CD8-positive, alpha-beta memory T cell (primary cell): ENCODE data around the gene RELN. TPM values are rescaled to one million over a fixed set of nuclear protein-coding genes. Genes with fewer than 3 reads are reported as not detected.
A peak's percentile ranks its signal among the peaks of the same experiment; 100 is the strongest.
"Not testable (repeated sequence)": the region's sequence is repeated elsewhere in the genome, so short reads cannot be mapped to it uniquely, and the experiment has no call there.

ENCODE experiments used
- CTCF ChIA-PET: fragments of 350-600 bp; sonication (Branson Sonifier 250); formaldehyde crosslinking; loops from one replicate; lab custom pipeline; 2021; ENCODE audit warnings: antibody characterized with exemption; lab: Charles Lee
- POLR2A ChIA-PET: fragments of 350-600 bp; sonication (Branson Sonifier 250); formaldehyde crosslinking; loops from one replicate; lab custom pipeline; 2021; ENCODE audit warnings: antibody characterized with exemption; lab: Charles Lee
- DNase-seq, 5 donors: peaks; one replicate each; pipeline versions ENCODE4 v3.0.0 to v3.0.0-alpha.2; 2020 to 2022; ENCODE audit warnings: mixed read lengths in 1 of 5
- H3K27ac ChIP-seq: one replicate; pipeline ENCODE4 v1.7.0; 2013; ENCODE audit warnings: low read depth, mild to moderate bottlenecking, low read length, moderate library complexity
- H3K27me3 ChIP-seq: 2 replicates; pipeline ENCODE4 v1.7.0; 2013; ENCODE audit warnings: low read length, mild to moderate bottlenecking; ENCODE audit not compliant: insufficient read depth, poor library complexity, severe bottlenecking
- H3K36me3 ChIP-seq: 2 replicates; pipeline ENCODE4 v1.7.0; 2013; ENCODE audit warnings: mild to moderate bottlenecking, low read length, moderate library complexity; ENCODE audit not compliant: insufficient read depth
- H3K4me1 ChIP-seq: 2 replicates; pipeline ENCODE4 v1.7.0; 2013; ENCODE audit warnings: mild to moderate bottlenecking, low read length, moderate library complexity; ENCODE audit not compliant: insufficient read depth
- H3K4me3 ChIP-seq: 2 replicates; pipeline ENCODE4 v1.7.0; 2013; ENCODE audit warnings: mild to moderate bottlenecking, low read length
- H3K9me3 ChIP-seq: 2 replicates; pipeline ENCODE4 v1.7.0; 2013; ENCODE audit warnings: mild to moderate bottlenecking, low read length
- H3K27ac Mint-ChIP-seq, 8 donors: one replicate each; pipeline ENCODE4 v1.8.0; 2020 to 2021; ENCODE audit warnings: mixed read lengths in 8 of 8, mild to moderate bottlenecking in 6 of 8, inconsistent platforms in 3 of 8, moderate library complexity in 3 of 8
- H3K27me3 Mint-ChIP-seq, 2 donors: one replicate each; pipeline ENCODE4 v1.8.0; 2020 to 2021; ENCODE audit warnings: mixed read lengths in 2 of 2, mild to moderate bottlenecking in 1 of 2, moderate library complexity in 1 of 2
- H3K36me3 Mint-ChIP-seq, 3 donors: one replicate each; pipeline ENCODE4 v1.8.0; 2020 to 2021; ENCODE audit warnings: mixed read lengths in 3 of 3, inconsistent platforms in 1 of 3, mild to moderate bottlenecking in 1 of 3
- H3K4me1 Mint-ChIP-seq, 3 donors: one replicate each; pipeline ENCODE4 v1.8.0; 2020 to 2021; ENCODE audit warnings: mixed read lengths in 3 of 3, inconsistent platforms in 1 of 3, mild to moderate bottlenecking in 1 of 3
- H3K4me3 Mint-ChIP-seq, 7 donors: one replicate each; pipeline ENCODE4 v1.8.0; 2020 to 2021; ENCODE audit warnings: mixed read lengths in 7 of 7, mild to moderate bottlenecking in 6 of 7, moderate library complexity in 4 of 7, inconsistent platforms in 2 of 7
- H3K9me3 Mint-ChIP-seq, 5 donors: one replicate each; pipeline ENCODE4 v1.8.0; 2020 to 2022; ENCODE audit warnings: mixed read lengths in 5 of 5, mild to moderate bottlenecking in 3 of 5, moderate library complexity in 2 of 5, inconsistent platforms in 1 of 5
- polyA plus RNA-seq: library from polyadenylated mRNA; unstranded; fragments of 300-500 nt; fragmentation: Illumina TruSeq; gene quantifications from one replicate; pipeline ENCODE4 v1.2.3, GENCODE V29; 2021
- total RNA-seq, 2 experiments: library from RNA; stranded (reverse); gene quantifications; one replicate each; pipeline ENCODE4 v1.2.3, GENCODE V29; 2021

The RELN gene
- total and polyA plus RNA-seq, 3 experiments from 2014 or later: not detected

GRCh38 chr7:103833401-103833800 is 156.1 kb downstream of the RELN start:
- Mint-ChIP-seq H3K4me3 (no peak overlapping the region), H3K27me3 (peaks cover 8 to 10% of the 10 kb centered on the region in 2 donors), H3K9me3 (peaks cover 0 to 2% (median 0%) of the 10 kb centered on the region in 5 donors), H3K36me3 (no peaks in the 10 kb centered on the region), H3K27ac (no peak overlapping the region), H3K4me1 (no peaks in the 10 kb centered on the region)
- H3K4me3 ChIP-seq: no peak overlapping the region
- H3K27me3 ChIP-seq: no peaks in the 10 kb centered on the region
- H3K27ac ChIP-seq: no peak overlapping the region
- DNase-seq: no peak
- no peaks in the 10 kb centered on the region for H3K36me3 ChIP-seq
- ChIA-PET CTCF (no interaction called here), POLR2A (no interaction called here)
- H3K4me1 ChIP-seq: no peaks in the 10 kb centered on the region
- no peaks in the 10 kb centered on the region for H3K9me3 ChIP-seq

GRCh38 chr7:103832438-103832837 is 157.0 kb downstream of the RELN start:
- H3K4me3 ChIP-seq: no peak overlapping the region
- H3K9me3 Mint-ChIP-seq: peaks cover 0 to 2% (median 0%) of the 10 kb centered on the region in 5 donors
- H3K4me1 ChIP-seq: no peaks in the 10 kb centered on the region
- DNase-seq: no peak
- CTCF ChIA-PET: no interaction called here
- H3K27me3 ChIP-seq: no peaks in the 10 kb centered on the region
- H3K9me3 ChIP-seq: no peaks in the 10 kb centered on the region
- H3K36me3 Mint-ChIP-seq: no peaks in the 10 kb centered on the region
- peaks cover 7 to 17% of the 10 kb centered on the region in 2 donors for H3K27me3 Mint-ChIP-seq
- H3K27ac ChIP-seq: no peak overlapping the region
- POLR2A ChIA-PET: no interaction called here
- H3K36me3 ChIP-seq: no peaks in the 10 kb centered on the region
- H3K4me3 Mint-ChIP-seq: no peak overlapping the region
- H3K27ac Mint-ChIP-seq: no peak overlapping the region
- H3K4me1 Mint-ChIP-seq: no peaks in the 10 kb centered on the region

- Mint-ChIP-seq H3K4me1 (no peaks in the 10 kb centered on the region), H3K9me3 (peaks cover 0 to 8% (median 0%) of the 10 kb centered on the region in 5 donors), H3K27me3 (peaks cover 3 to 18% of the 10 kb centered on the region in 2 donors), H3K27ac (no peak overlapping the region), H3K4me3 (no peak overlapping the region), H3K36me3 (no peaks in the 10 kb centered on the region)
- H3K27ac ChIP-seq: no peak overlapping the region
- H3K4me1 ChIP-seq: no peaks in the 10 kb centered on the region
- CTCF ChIA-PET: no interaction called here
- POLR2A ChIA-PET: no interaction called here
- no peak overlapping the region for H3K4me3 ChIP-seq
- no peak for DNase-seq
- H3K27me3 ChIP-seq: no peaks in the 10 kb centered on the region
- no peaks in the 10 kb centered on the region for H3K36me3 ChIP-seq
- no peaks in the 10 kb centered on the region for H3K9me3 ChIP-seq
These were observed 165.2 kb downstream of the RELN start for GRCh38 chr7:103824251-103824650.

GRCh38 chr7:103823084-103823483 is 166.4 kb downstream of the RELN start:
- Histone ChIP-seq H3K9me3 (no peaks in the 10 kb centered on the region), H3K4me1 (no peaks in the 10 kb centered on the region), H3K27ac (no peak overlapping the region), H3K27me3 (no peaks in the 10 kb centered on the region), H3K36me3 (no peaks in the 10 kb centered on the region), H3K4me3 (no peak overlapping the region)
- H3K27ac Mint-ChIP-seq: no peak overlapping the region
- peaks cover 0 to 8% (median 0%) of the 10 kb centered on the region in 5 donors for H3K9me3 Mint-ChIP-seq
- ChIA-PET POLR2A (no interaction called here), CTCF (no interaction called here)
- no peak for DNase-seq
- no peak overlapping the region for H3K4me3 Mint-ChIP-seq
- no peaks in the 10 kb centered on the region for H3K4me1 Mint-ChIP-seq
- H3K27me3 Mint-ChIP-seq: peaks cover 3 to 13% of the 10 kb centered on the region in 2 donors
- H3K36me3 Mint-ChIP-seq: no peaks in the 10 kb centered on the region

- Histone ChIP-seq H3K36me3 (no peaks in the 10 kb centered on the region), H3K27ac (no peak overlapping the region), H3K27me3 (no peaks in the 10 kb centered on the region), H3K9me3 (no peaks in the 10 kb centered on the region), H3K4me3 (no peak overlapping the region), H3K4me1 (no peaks in the 10 kb centered on the region)
- no peaks in the 10 kb centered on the region for H3K36me3 Mint-ChIP-seq
- H3K9me3 Mint-ChIP-seq: peaks cover 0 to 8% (median 0%) of the 10 kb centered on the region in 5 donors
- DNase-seq: no peak
- H3K27ac Mint-ChIP-seq: no peak overlapping the region
- CTCF ChIA-PET: no interaction called here
- H3K4me3 Mint-ChIP-seq: no peak overlapping the region
- peaks cover 0 to 6% of the 10 kb centered on the region in 2 donors for H3K27me3 Mint-ChIP-seq
- POLR2A ChIA-PET: no interaction called here
- H3K4me1 Mint-ChIP-seq: no peaks in the 10 kb centered on the region
These were observed 168.4 kb downstream of the RELN start for GRCh38 chr7:103821092-103821491.

GRCh38 chr7:103815972-103816371 is 173.5 kb downstream of the RELN start:
- DNase-seq, H3K4me1 ChIP-seq, H3K36me3 Mint-ChIP-seq, H3K36me3 ChIP-seq, H3K27me3 ChIP-seq, H3K4me3 Mint-ChIP-seq, POLR2A ChIA-PET, H3K9me3 Mint-ChIP-seq, H3K27ac ChIP-seq, H3K9me3 ChIP-seq, H3K27ac Mint-ChIP-seq, H3K27me3 Mint-ChIP-seq, CTCF ChIA-PET, H3K4me3 ChIP-seq: not testable (repeated sequence)
- H3K4me1 Mint-ChIP-seq: peaks cover 13 to 21% (median 18%) of the 10 kb centered on the region in 3 donors

- Mint-ChIP-seq H3K9me3 (no peaks in the 10 kb centered on the region), H3K4me3 (no peak overlapping the region), H3K27me3 (peaks cover 1 to 6% of the 10 kb centered on the region in 2 donors), H3K36me3 (no peaks in the 10 kb centered on the region), H3K27ac (no peak overlapping the region), H3K4me1 (peaks cover 13 to 34% (median 25%) of the 10 kb centered on the region in 3 donors)
- Histone ChIP-seq H3K4me3 (no peak overlapping the region), H3K36me3 (no peaks in the 10 kb centered on the region), H3K27ac (no peak overlapping the region), H3K9me3 (no peaks in the 10 kb centered on the region), H3K27me3 (no peaks in the 10 kb centered on the region), H3K4me1 (no peaks in the 10 kb centered on the region)
- ChIA-PET POLR2A (no interaction called here), CTCF (no interaction called here)
- DNase-seq: no peak
These were observed 175.5 kb downstream of the RELN start for GRCh38 chr7:103813970-103814369.

GRCh38 chr7:103811997-103812396 is 177.5 kb downstream of the RELN start:
- Mint-ChIP-seq H3K4me1 (peaks cover 13 to 35% (median 25%) of the 10 kb centered on the region in 3 donors), H3K36me3 (no peaks in the 10 kb centered on the region), H3K27me3 (peaks cover 1 to 3% of the 10 kb centered on the region in 2 donors), H3K27ac (peak overlapping the region in 4 of 8 donors; percentile 12 to 43 (median 14)), H3K4me3 (peak overlapping the region in 6 of 7 donors; percentile 44 to 75 (median 58)), H3K9me3 (no peaks in the 10 kb centered on the region)
- H3K9me3 ChIP-seq: no peaks in the 10 kb centered on the region
- ChIA-PET POLR2A (no interaction called here), CTCF (no interaction called here)
- H3K4me1 ChIP-seq: no peaks in the 10 kb centered on the region
- no peak overlapping the region for H3K27ac ChIP-seq
- H3K36me3 ChIP-seq: no peaks in the 10 kb centered on the region
- peak overlapping the region; percentile 14 for H3K4me3 ChIP-seq
- H3K27me3 ChIP-seq: no peaks in the 10 kb centered on the region
- DNase-seq: peak in 2 of 5 donors; percentile 7 to 8
